MM.1S (cell line): ENCODE measurements around the gene ANXA10.

Experiments
- CTCF ChIP-seq: fragments of 300-600 bp; sonication (generic); IDR thresholded peaks from 2 replicates; pipeline ENCODE4 v1.5.1; 2016; ENCODE audit warnings: antibody characterized with exemption, low read length, mixed read lengths
- EZH2phosphoT487 ChIP-seq: fragments of 300-600 bp; sonication (generic); IDR thresholded peaks from 2 replicates; pipeline ENCODE4 v1.6.1; 2018; ENCODE audit warnings: antibody characterized with exemption, low read length

GRCh38 chr4:168220893-168221292 lies 128.6 kb downstream of the ANXA10 start:
- TF ChIP-seq CTCF (no peak), EZH2phosphoT487 (no peak)
